ENCODE data around the gene CA14.
"Not testable (repeated sequence)": the region's sequence is repeated elsewhere in the genome, so short reads cannot be mapped to it uniquely, and the experiment has no call there.

CA14 gene

GRCh38 chr1:150225546-150225945, 32.0 kb upstream of the CA14 start:
- Histone ChIP-seq H3K36me3 (ENCODE audit: control insufficient read depth in 2 of 2, insufficient read depth in 2 of 2, low read length in 2 of 2) (peaks cover 12 to 17% of the 10 kb centered on the region in 2 donors), H3K27ac (ENCODE audit: low read length) (no peak overlapping the region)

GRCh38 chr1:150226486-150226885, 31.1 kb upstream of the CA14 start:
- peaks cover 10 to 16% of the 10 kb centered on the region in 2 donors for H3K36me3 ChIP-seq (ENCODE audit: control insufficient read depth in 2 of 2, insufficient read depth in 2 of 2, low read length in 2 of 2)
- no peak overlapping the region for H3K27ac ChIP-seq (ENCODE audit: low read length)
- no peaks in the 10 kb centered on the region for H3K4me1 ChIP-seq (ENCODE audit: control insufficient read depth, insufficient read depth, low read length)
- no peak overlapping the region for H3K9ac ChIP-seq (ENCODE audit: low read length in 2 of 2)
- H3K27me3 ChIP-seq (ENCODE audit: control insufficient read depth in 1 of 2, insufficient read depth in 2 of 2, low read length in 2 of 2), result no peaks in the 10 kb centered on the region
- no peak overlapping the region for H3K4me3 ChIP-seq (ENCODE audit: low read length in 2 of 2)
- no peaks in the 10 kb centered on the region for H3K9me3 ChIP-seq (ENCODE audit: control insufficient read depth in 2 of 2, low read length in 2 of 2)

More at GRCh38 chr1:150225546-150225945, 32.0 kb upstream of the CA14 start:
- H3K4me1 ChIP-seq (ENCODE audit: control insufficient read depth, insufficient read depth, low read length), result no peaks in the 10 kb centered on the region
- H3K4me3 ChIP-seq (ENCODE audit: low read length in 2 of 2), result no peak overlapping the region
- H3K9ac ChIP-seq (ENCODE audit: low read length in 2 of 2), result no peak overlapping the region
- H3K27me3 ChIP-seq (ENCODE audit: control insufficient read depth in 1 of 2, insufficient read depth in 2 of 2, low read length in 2 of 2), result no peaks in the 10 kb centered on the region
- H3K9me3 ChIP-seq (ENCODE audit: control insufficient read depth in 2 of 2, low read length in 2 of 2), result no peaks in the 10 kb centered on the region

- Histone ChIP-seq H3K9me3 (ENCODE audit: control insufficient read depth in 2 of 2, low read length in 2 of 2) (no peaks in the 10 kb centered on the region), H3K27me3 (ENCODE audit: control insufficient read depth in 1 of 2, insufficient read depth in 2 of 2, low read length in 2 of 2) (no peaks in the 10 kb centered on the region), H3K36me3 (ENCODE audit: control insufficient read depth in 2 of 2, insufficient read depth in 2 of 2, low read length in 2 of 2) (peaks cover 10 to 16% of the 10 kb centered on the region in 2 donors), H3K4me1 (ENCODE audit: control insufficient read depth, insufficient read depth, low read length) (no peaks in the 10 kb centered on the region), H3K4me3 (ENCODE audit: low read length in 2 of 2) (no peak overlapping the region), H3K27ac (ENCODE audit: low read length) (no peak overlapping the region), H3K9ac (ENCODE audit: low read length in 2 of 2) (no peak overlapping the region)
Measured at GRCh38 chr1:150227228-150227627, 30.3 kb upstream of the CA14 start.

GRCh38 chr1:150228246-150228645, 29.3 kb upstream of the CA14 start:
- not testable (repeated sequence) for H3K27ac ChIP-seq (ENCODE audit: low read length); H3K27me3 ChIP-seq (ENCODE audit: control insufficient read depth in 1 of 2, insufficient read depth in 2 of 2, low read length in 2 of 2); H3K9me3 ChIP-seq (ENCODE audit: control insufficient read depth in 2 of 2, low read length in 2 of 2); H3K9ac ChIP-seq (ENCODE audit: low read length in 2 of 2); H3K4me3 ChIP-seq (ENCODE audit: low read length in 2 of 2); H3K4me1 ChIP-seq (ENCODE audit: control insufficient read depth, insufficient read depth, low read length)
- peaks cover 10 to 16% of the 10 kb centered on the region in 2 donors for H3K36me3 ChIP-seq (ENCODE audit: control insufficient read depth in 2 of 2, insufficient read depth in 2 of 2, low read length in 2 of 2)

GRCh38 chr1:150232921-150233320, 24.7 kb upstream of the CA14 start:
- H3K4me3 ChIP-seq (ENCODE audit: low read length in 2 of 2); H3K9me3 ChIP-seq (ENCODE audit: control insufficient read depth in 2 of 2, low read length in 2 of 2); H3K9ac ChIP-seq (ENCODE audit: low read length in 2 of 2); H3K27ac ChIP-seq (ENCODE audit: low read length); H3K27me3 ChIP-seq (ENCODE audit: control insufficient read depth in 1 of 2, insufficient read depth in 2 of 2, low read length in 2 of 2); H3K36me3 ChIP-seq (ENCODE audit: control insufficient read depth in 2 of 2, insufficient read depth in 2 of 2, low read length in 2 of 2): not testable (repeated sequence)
- H3K4me1 ChIP-seq (ENCODE audit: control insufficient read depth, insufficient read depth, low read length), result peaks cover 13% of the 10 kb centered on the region

- Histone ChIP-seq H3K9me3 (ENCODE audit: control insufficient read depth in 2 of 2, low read length in 2 of 2) (no peaks in the 10 kb centered on the region), H3K9ac (ENCODE audit: low read length in 2 of 2) (peak overlapping the region; percentile 93 to 95), H3K27ac (ENCODE audit: low read length) (peak overlapping the region; percentile 96), H3K4me1 (ENCODE audit: control insufficient read depth, insufficient read depth, low read length) (peaks cover 13% of the 10 kb centered on the region), H3K4me3 (ENCODE audit: low read length in 2 of 2) (peak overlapping the region; percentile 86 to 92), H3K27me3 (ENCODE audit: control insufficient read depth in 1 of 2, insufficient read depth in 2 of 2, low read length in 2 of 2) (no peaks in the 10 kb centered on the region), H3K36me3 (ENCODE audit: control insufficient read depth in 2 of 2, insufficient read depth in 2 of 2, low read length in 2 of 2) (no peaks in the 10 kb centered on the region)
Measured at GRCh38 chr1:150233359-150234308, 23.9 kb upstream of the CA14 start.

- H3K4me1 ChIP-seq (ENCODE audit: control insufficient read depth, insufficient read depth, low read length), result peaks cover 13% of the 10 kb centered on the region
- H3K9ac ChIP-seq (ENCODE audit: low read length in 2 of 2), result peak overlapping the region; percentile 93 to 95
- no peaks in the 10 kb centered on the region for H3K36me3 ChIP-seq (ENCODE audit: control insufficient read depth in 2 of 2, insufficient read depth in 2 of 2, low read length in 2 of 2)
- H3K4me3 ChIP-seq (ENCODE audit: low read length in 2 of 2), result peak overlapping the region; percentile 86 to 92
- no peaks in the 10 kb centered on the region for H3K27me3 ChIP-seq (ENCODE audit: control insufficient read depth in 1 of 2, insufficient read depth in 2 of 2, low read length in 2 of 2)
- no peaks in the 10 kb centered on the region for H3K9me3 ChIP-seq (ENCODE audit: control insufficient read depth in 2 of 2, low read length in 2 of 2)
- peak overlapping the region; percentile 96 for H3K27ac ChIP-seq (ENCODE audit: low read length)
Measured at GRCh38 chr1:150234309-150234565, 23.3 kb upstream of the CA14 start.

GRCh38 chr1:150234566-150235293, 22.8 kb upstream of the CA14 start:
- peak overlapping the region; percentile 86 to 92 for H3K4me3 ChIP-seq (ENCODE audit: low read length in 2 of 2)
- H3K27ac ChIP-seq (ENCODE audit: low read length), result peak overlapping the region; percentile 96
- H3K27me3 ChIP-seq (ENCODE audit: control insufficient read depth in 1 of 2, insufficient read depth in 2 of 2, low read length in 2 of 2), result no peaks in the 10 kb centered on the region
- no peaks in the 10 kb centered on the region for H3K9me3 ChIP-seq (ENCODE audit: control insufficient read depth in 2 of 2, low read length in 2 of 2)
- no peaks in the 10 kb centered on the region for H3K36me3 ChIP-seq (ENCODE audit: control insufficient read depth in 2 of 2, insufficient read depth in 2 of 2, low read length in 2 of 2)
- H3K9ac ChIP-seq (ENCODE audit: low read length in 2 of 2), result peak overlapping the region; percentile 93 to 95
- H3K4me1 ChIP-seq (ENCODE audit: control insufficient read depth, insufficient read depth, low read length), result peaks cover 13% of the 10 kb centered on the region

- H3K9ac ChIP-seq (ENCODE audit: low read length in 2 of 2), result peak overlapping the region; percentile 93 to 95
- H3K4me1 ChIP-seq (ENCODE audit: control insufficient read depth, insufficient read depth, low read length), result peaks cover 13% of the 10 kb centered on the region
- H3K4me3 ChIP-seq (ENCODE audit: low read length in 2 of 2), result peak overlapping the region; percentile 86 to 92
- no peaks in the 10 kb centered on the region for H3K9me3 ChIP-seq (ENCODE audit: control insufficient read depth in 2 of 2, low read length in 2 of 2)
- peak overlapping the region; percentile 96 for H3K27ac ChIP-seq (ENCODE audit: low read length)
- H3K36me3 ChIP-seq (ENCODE audit: control insufficient read depth in 2 of 2, insufficient read depth in 2 of 2, low read length in 2 of 2), result no peaks in the 10 kb centered on the region
- H3K27me3 ChIP-seq (ENCODE audit: control insufficient read depth in 1 of 2, insufficient read depth in 2 of 2, low read length in 2 of 2), result no peaks in the 10 kb centered on the region
Measured at GRCh38 chr1:150235294-150235851, 22.2 kb upstream of the CA14 start.

GRCh38 chr1:150235852-150236613, 21.5 kb upstream of the CA14 start, which contains the start of gene ANP32E:
TSS of gene ANP32E (minus strand) at chr1:150236112. CDS start at chr1:150235786, 326 bp downstream.
- Histone ChIP-seq H3K9me3 (ENCODE audit: control insufficient read depth in 2 of 2, low read length in 2 of 2) (no peaks in the 10 kb centered on the region), H3K36me3 (ENCODE audit: control insufficient read depth in 2 of 2, insufficient read depth in 2 of 2, low read length in 2 of 2) (no peaks in the 10 kb centered on the region), H3K9ac (ENCODE audit: low read length in 2 of 2) (peak within 1 kb of the TSS; percentile 93 to 95), H3K4me1 (ENCODE audit: control insufficient read depth, insufficient read depth, low read length) (peaks cover 13% of the 10 kb centered on the region), H3K27ac (ENCODE audit: low read length) (peak within 1 kb of the TSS; percentile 96), H3K27me3 (ENCODE audit: control insufficient read depth in 1 of 2, insufficient read depth in 2 of 2, low read length in 2 of 2) (no peaks in the 10 kb centered on the region), H3K4me3 (ENCODE audit: low read length in 2 of 2) (peak within 1 kb of the TSS; percentile 86 to 92)
